Stimulated activated naive CD8-positive, alpha-beta T cell treated with anti-CD3 and anti-CD28 coated beads, Interleukin-15, amount 100 ng/mL, for 72 hours (primary cell): ENCODE data around the gene RNF212.

ENCODE experiments used
- ATAC-seq: fragments of 150-1000 bp; cut with Tn5 transposase; 2 replicates; pipeline ENCODE4 v1.10.0; 2021; ENCODE audit warnings: mild to moderate bottlenecking, moderate library complexity
- DNase-seq, 2 donors: peaks; one replicate each; pipeline ENCODE4 v3.0.0; 2021 to 2022
- H3K27ac Mint-ChIP-seq, 2 donors: one replicate each; pipeline ENCODE4 v1.8.0; 2022; ENCODE audit warnings: mild to moderate bottlenecking in 2 of 2, mixed read lengths in 2 of 2, moderate library complexity in 2 of 2
- H3K27me3 Mint-ChIP-seq: one replicate; pipeline ENCODE4 v1.8.0; 2022; ENCODE audit warnings: mixed read lengths
- H3K4me1 Mint-ChIP-seq: one replicate; pipeline ENCODE4 v1.8.0; 2022; ENCODE audit warnings: mild to moderate bottlenecking, mixed read lengths
- H3K4me3 Mint-ChIP-seq, 2 donors: one replicate each; pipeline ENCODE4 v1.8.0; 2022; ENCODE audit warnings: mild to moderate bottlenecking in 2 of 2, mixed read lengths in 2 of 2, moderate library complexity in 1 of 2
- H3K9me3 Mint-ChIP-seq, 2 donors: one replicate each; pipeline ENCODE4 v1.8.0; 2022; ENCODE audit warnings: mixed read lengths in 2 of 2

RNF212 gene

DNA sequence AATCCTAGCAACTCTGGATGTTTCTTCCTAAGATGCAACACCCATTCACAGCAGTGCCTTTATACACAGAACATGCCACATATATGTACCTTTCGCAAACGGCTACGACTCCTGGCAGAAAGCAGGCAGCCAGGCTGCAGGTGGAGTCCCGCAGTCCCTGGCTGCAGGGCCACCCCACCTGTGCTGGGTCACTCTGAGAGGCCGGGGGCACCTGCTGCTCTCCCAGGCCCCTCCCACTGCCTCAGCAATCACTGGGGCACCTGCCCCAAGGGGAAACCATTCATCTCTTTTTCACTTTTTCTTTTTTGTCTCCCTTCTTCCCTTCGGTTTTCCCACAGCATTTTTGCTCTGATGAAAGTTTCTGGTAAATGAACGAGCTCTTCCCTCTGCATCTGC, 28.0 kb downstream of the RNF212 start:
- Mint-ChIP-seq H3K4me3 (no peak overlapping the region), H3K9me3 (peaks cover 9 to 20% of the 10 kb centered on the region in 2 donors), H3K27ac (no peak overlapping the region), H3K4me1 (peaks cover 35% of the 10 kb centered on the region), H3K27me3 (peaks cover 32% of the 10 kb centered on the region)
- no peak for DNase-seq
- ATAC-seq, result no peak

GRCh38 chr4:1084796-1085403, 28.5 kb downstream of the RNF212 start:
- Mint-ChIP-seq H3K27me3 (peaks cover 37% of the 10 kb centered on the region), H3K27ac (no peak overlapping the region), H3K9me3 (peaks cover 9 to 18% of the 10 kb centered on the region in 2 donors), H3K4me1 (peaks cover 30% of the 10 kb centered on the region), H3K4me3 (no peak overlapping the region)
- DNase-seq (no peak), ATAC-seq (no peak)

DNA sequence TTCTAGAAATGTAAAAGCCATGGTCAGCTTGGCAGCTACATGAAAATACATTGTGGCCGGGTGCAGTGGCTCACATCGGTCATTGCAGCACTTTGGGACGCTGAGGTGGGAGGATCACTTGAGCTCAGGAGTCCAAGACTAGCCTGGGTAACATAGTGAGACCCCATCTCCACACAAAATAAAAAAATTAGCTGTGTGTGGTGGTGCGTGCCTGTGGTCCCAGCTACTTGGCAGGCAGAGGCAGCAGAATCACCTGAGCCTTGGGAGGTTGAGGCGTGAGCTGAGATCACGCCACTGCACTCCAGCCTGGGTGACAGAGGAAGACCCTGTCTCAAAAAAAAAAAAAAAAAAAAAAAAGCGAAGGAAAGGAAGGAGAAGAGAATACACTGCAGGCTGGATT, 29.0 kb downstream of the RNF212 start:
- no peak for DNase-seq
- ATAC-seq, result no peak
- no peak overlapping the region for H3K4me3 Mint-ChIP-seq
- peaks cover 7 to 12% of the 10 kb centered on the region in 2 donors for H3K9me3 Mint-ChIP-seq
- peaks cover 25% of the 10 kb centered on the region for H3K4me1 Mint-ChIP-seq
- peaks cover 41% of the 10 kb centered on the region for H3K27me3 Mint-ChIP-seq
- no peak overlapping the region for H3K27ac Mint-ChIP-seq

DNA sequence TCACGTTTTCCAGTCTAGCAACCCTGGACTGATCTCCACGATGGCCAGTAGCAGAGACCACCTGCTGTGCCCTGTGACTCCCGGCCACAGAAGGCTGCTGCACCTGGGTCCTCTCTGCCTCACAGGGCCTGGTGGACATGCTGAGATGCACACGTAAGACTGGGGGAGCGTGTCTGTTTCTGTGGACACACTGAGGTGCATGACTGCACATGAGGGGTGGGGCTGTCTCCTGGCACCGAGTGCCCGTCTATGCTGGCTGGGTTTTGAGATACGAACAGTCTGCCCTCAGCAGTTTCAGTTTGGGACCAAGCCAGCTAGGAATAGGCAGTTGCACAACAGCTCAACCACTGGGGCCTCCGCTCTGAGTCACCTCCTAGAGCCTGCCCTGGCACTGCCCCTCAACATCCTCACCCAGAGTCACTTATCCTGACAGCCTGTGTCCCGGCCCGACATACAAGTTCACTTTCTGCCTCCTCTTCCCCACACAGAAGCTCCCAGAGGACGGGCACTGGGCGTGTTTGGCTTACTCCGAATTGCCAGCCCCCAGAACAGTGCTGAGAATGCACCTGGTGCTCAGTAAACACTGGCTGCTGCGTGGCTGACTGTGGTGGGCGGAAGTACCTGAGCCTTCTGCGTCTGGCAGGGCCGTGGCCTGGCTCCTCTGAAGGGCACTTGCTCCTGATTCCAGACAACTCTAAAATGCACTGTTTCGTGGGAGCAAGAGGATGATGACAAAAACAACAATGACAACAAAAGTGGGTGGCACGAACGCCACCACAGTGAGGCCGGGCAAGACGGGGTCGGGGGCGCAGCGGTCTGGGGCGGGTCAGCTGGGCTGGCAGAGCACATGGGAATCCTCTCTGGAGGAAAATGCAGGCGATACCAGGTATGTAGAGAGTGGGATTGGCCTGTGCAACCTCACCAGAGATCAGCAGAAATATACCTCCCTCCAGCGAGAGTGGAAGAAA, 30.9 kb downstream of the RNF212 start:
- no peak for DNase-seq
- peaks cover 49% of the 10 kb centered on the region for H3K27me3 Mint-ChIP-seq
- no peak overlapping the region for H3K4me3 Mint-ChIP-seq
- H3K4me1 Mint-ChIP-seq, result peaks cover 23% of the 10 kb centered on the region
- H3K27ac Mint-ChIP-seq, result peak overlapping the region in 1 of 2 donors; percentile 31
- no peaks in the 10 kb centered on the region for H3K9me3 Mint-ChIP-seq
- ATAC-seq, result no peak

DNA sequence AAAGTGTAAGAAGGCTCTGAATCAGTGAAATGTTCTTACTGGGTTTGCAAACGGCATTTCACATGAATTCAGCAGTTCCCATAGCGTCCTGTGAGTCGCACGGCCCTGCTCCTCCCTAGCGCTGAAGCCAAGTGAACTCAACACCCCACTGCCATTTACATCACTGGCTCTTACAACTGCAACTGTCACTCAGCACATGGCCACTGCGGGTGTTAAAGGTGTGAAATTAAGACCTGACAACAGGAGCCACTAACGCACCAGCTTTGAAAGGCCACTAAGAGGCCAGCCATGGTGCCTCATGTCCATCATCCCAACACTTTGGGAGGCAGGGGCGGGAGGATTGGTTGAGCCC, 31.7 kb downstream of the RNF212 start:
- no peaks in the 10 kb centered on the region for H3K9me3 Mint-ChIP-seq
- H3K4me1 Mint-ChIP-seq, result peaks cover 23% of the 10 kb centered on the region
- no peak for DNase-seq
- peak overlapping the region in 1 of 2 donors; percentile 72 for H3K27ac Mint-ChIP-seq
- no peak for ATAC-seq
- H3K4me3 Mint-ChIP-seq, result no peak overlapping the region
- H3K27me3 Mint-ChIP-seq, result peaks cover 49% of the 10 kb centered on the region

GRCh38 chr4:1080961-1081688, 32.2 kb downstream of the RNF212 start:
- peaks cover 23% of the 10 kb centered on the region for H3K4me1 Mint-ChIP-seq
- H3K4me3 Mint-ChIP-seq, result peak overlapping the region in 1 of 2 donors; percentile 29
- no peak overlapping the region for H3K27ac Mint-ChIP-seq
- ATAC-seq, result no peak
- H3K27me3 Mint-ChIP-seq, result peaks cover 49% of the 10 kb centered on the region
- no peak for DNase-seq
- no peaks in the 10 kb centered on the region for H3K9me3 Mint-ChIP-seq

DNA sequence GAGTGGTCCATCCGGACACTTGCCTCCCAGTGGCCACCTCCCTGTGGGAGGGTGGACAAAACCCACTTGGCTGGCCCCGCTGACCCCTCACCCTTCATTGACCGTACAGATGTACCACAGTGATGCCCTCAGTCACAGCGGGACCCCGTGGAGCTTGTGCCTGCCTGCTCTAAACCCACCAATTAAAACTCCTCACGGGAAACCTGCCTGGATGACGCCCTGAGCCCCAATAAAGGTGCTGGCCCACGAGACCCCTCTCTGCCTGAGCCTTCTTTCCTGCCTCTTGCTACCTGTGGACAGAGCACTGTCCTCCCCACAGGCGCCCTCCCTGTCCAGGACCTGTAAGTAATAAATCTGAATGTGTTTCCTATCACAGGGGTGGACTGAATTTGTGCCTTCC, 32.9 kb downstream of the RNF212 start:
- peak overlapping the region in 1 of 2 donors; percentile 82 for H3K27ac Mint-ChIP-seq
- DNase-seq (no peak), ATAC-seq (no peak)
- peaks cover 23% of the 10 kb centered on the region for H3K4me1 Mint-ChIP-seq
- no peak overlapping the region for H3K4me3 Mint-ChIP-seq
- peaks cover 49% of the 10 kb centered on the region for H3K27me3 Mint-ChIP-seq
- H3K9me3 Mint-ChIP-seq, result no peaks in the 10 kb centered on the region

GRCh38 chr4:1079711-1080265, 33.6 kb downstream of the RNF212 start:
- no peak overlapping the region for H3K4me3 Mint-ChIP-seq
- no peak overlapping the region for H3K27ac Mint-ChIP-seq
- peaks cover 23% of the 10 kb centered on the region for H3K4me1 Mint-ChIP-seq

DNA sequence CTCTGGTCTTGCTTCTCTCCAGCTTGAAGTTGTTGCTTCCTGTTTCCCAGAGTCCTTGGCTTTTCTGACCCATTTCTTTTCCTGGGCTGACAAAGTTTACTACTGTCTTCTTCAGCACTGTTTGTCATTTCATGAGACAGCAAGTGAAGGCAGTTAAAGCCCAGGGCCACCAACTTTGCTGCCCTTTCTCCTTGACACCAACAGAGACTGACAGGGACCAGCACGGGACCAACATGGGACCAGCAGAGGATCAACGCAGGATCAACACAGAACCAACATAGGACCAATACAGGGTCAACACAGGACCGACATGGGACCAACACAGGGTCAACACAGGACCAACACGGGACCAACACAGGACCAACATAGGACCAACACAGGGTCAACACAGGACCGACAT, 34.9 kb downstream of the RNF212 start:
- Mint-ChIP-seq H3K27me3 (peaks cover 55% of the 10 kb centered on the region), H3K4me3 (no peak overlapping the region), H3K27ac (no peak overlapping the region), H3K9me3 (no peaks in the 10 kb centered on the region), H3K4me1 (peaks cover 23% of the 10 kb centered on the region)
- ATAC-seq (no peak), DNase-seq (no peak)

More at GRCh38 chr4:1079711-1080265, 33.6 kb downstream of the RNF212 start:
- ATAC-seq, result no peak
- DNase-seq, result no peak
- H3K9me3 Mint-ChIP-seq, result no peaks in the 10 kb centered on the region
- H3K27me3 Mint-ChIP-seq, result peaks cover 50% of the 10 kb centered on the region

DNA sequence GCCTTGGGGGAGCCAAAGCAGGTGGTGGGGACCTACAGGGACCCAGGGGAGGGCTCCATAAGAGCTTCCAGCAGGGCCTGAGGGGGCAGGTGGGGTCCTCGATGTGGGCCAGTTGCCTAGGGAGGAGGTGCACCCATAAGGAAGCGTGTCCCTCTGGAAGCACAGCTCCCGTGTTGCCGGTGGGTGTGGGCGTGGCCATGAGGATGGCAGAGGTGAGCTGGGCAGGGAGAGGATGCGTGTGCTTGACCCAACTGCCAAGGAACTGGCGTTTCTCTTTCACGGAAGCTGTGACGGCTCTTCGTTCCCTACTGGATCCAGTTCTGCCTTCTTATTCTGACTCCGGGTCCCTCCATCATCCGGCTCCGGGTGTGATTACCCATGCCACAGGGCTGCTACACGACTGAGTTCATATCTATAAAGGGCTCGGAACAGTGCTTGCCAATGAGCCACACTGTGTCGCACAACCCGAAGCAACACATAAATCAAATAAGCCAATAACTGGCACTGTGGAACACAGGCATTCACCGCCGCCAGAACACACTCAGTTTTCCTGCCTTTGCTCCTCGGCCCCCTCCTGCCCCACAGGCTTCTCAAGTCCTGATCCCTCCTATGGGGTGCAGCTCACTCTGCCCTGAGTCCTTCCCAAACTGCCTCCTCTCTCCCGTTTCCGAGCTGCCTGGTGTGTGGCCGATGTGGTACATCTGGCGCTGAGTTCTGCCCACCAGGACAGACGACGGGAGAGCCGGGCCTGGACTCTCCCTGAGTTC, 35.5 kb downstream of the RNF212 start:
- H3K4me3 Mint-ChIP-seq, result no peak overlapping the region
- ATAC-seq (no peak), DNase-seq (no peak)
- peaks cover 54% of the 10 kb centered on the region for H3K27me3 Mint-ChIP-seq
- H3K4me1 Mint-ChIP-seq, result peaks cover 26% of the 10 kb centered on the region
- H3K9me3 Mint-ChIP-seq, result no peaks in the 10 kb centered on the region
- H3K27ac Mint-ChIP-seq, result no peak overlapping the region

- H3K27me3 Mint-ChIP-seq, result peaks cover 38% of the 10 kb centered on the region
- ATAC-seq (no peak), DNase-seq (no peak)
- H3K9me3 Mint-ChIP-seq, result no peaks in the 10 kb centered on the region
- H3K4me1 Mint-ChIP-seq, result peaks cover 20% of the 10 kb centered on the region
- H3K27ac Mint-ChIP-seq, result no peak overlapping the region
- H3K4me3 Mint-ChIP-seq, result no peak overlapping the region
Observed at GRCh38 chr4:1075809-1076699, 37.3 kb downstream of the RNF212 start.

GRCh38 chr4:1075225-1075624, 38.1 kb downstream of the RNF212 start:
- Mint-ChIP-seq H3K27me3 (peaks cover 32% of the 10 kb centered on the region), H3K27ac (no peak overlapping the region), H3K9me3 (no peaks in the 10 kb centered on the region), H3K4me1 (peaks cover 13% of the 10 kb centered on the region), H3K4me3 (no peak overlapping the region)
- DNase-seq, result no peak
- ATAC-seq, result no peak

- Mint-ChIP-seq H3K27ac (no peak overlapping the region), H3K4me3 (no peak overlapping the region), H3K4me1 (peaks cover 13% of the 10 kb centered on the region), H3K9me3 (no peaks in the 10 kb centered on the region), H3K27me3 (peaks cover 35% of the 10 kb centered on the region)
- ATAC-seq, result no peak
- DNase-seq, result no peak
Observed at GRCh38 chr4:1074077-1074476, 39.3 kb downstream of the RNF212 start.

DNA sequence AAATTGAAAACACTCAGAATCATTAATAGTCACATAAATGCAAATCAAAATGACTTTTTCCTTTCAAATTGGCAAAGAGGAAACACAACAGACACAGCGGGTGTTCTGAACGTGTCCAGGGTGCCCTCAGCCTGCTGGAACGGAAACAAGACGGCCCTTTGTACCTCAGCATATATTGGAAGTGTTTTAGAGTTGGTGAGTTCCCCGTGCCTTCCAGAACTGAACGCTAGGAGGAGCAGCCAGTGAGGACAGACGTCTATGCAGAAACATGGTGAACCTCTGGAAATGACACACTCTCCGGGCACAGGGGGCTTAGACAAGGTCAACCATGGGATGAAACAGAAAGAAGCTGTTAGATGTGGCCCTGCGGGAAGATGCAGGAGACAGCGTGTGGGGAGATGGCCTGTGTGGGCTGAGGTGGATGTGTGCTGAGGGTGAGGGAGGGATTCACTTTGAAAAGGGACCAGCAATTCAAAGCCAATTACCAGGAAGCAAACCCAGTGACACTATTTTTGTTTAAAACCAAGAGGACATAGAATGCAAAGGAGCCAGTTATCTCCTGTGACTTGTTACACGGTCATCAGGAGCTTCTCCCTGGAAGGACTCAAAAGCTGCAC, 40.4 kb downstream of the RNF212 start:
- ATAC-seq (peak; percentile 96), DNase-seq (peak; percentile 43 to 54)
- Mint-ChIP-seq H3K4me3 (no peak overlapping the region), H3K27ac (no peak overlapping the region), H3K4me1 (peaks cover 13% of the 10 kb centered on the region), H3K9me3 (no peaks in the 10 kb centered on the region), H3K27me3 (peaks cover 28% of the 10 kb centered on the region)
